HUES48 (cell line): ENCODE results near the gene POLR2M.

Experiments
- H3K27ac ChIP-seq: one replicate; pipeline ENCODE4 v1.7.0; 2013; ENCODE audit warnings: low read depth, low read length, inconsistent platforms
- H3K27me3 ChIP-seq: 2 replicates; pipeline ENCODE4 v1.6.1; 2013; ENCODE audit warnings: mild to moderate bottlenecking, low read length; ENCODE audit not compliant: control insufficient read depth, insufficient read depth
- H3K36me3 ChIP-seq: 2 replicates; pipeline ENCODE4 v1.6.1; 2013; ENCODE audit warnings: low read length; ENCODE audit not compliant: control insufficient read depth, insufficient read depth
- H3K4me1 ChIP-seq: 2 replicates; pipeline ENCODE4 v1.6.1; 2013; ENCODE audit warnings: mild to moderate bottlenecking, low read length; ENCODE audit not compliant: control insufficient read depth, insufficient read depth
- H3K4me3 ChIP-seq: 2 replicates; pipeline ENCODE4 v1.5.1; 2013; ENCODE audit warnings: mild to moderate bottlenecking, low read depth, low read length
- H3K9ac ChIP-seq: 2 replicates; pipeline ENCODE4 v1.6.1; 2013; ENCODE audit warnings: mild to moderate bottlenecking, low read depth, low read length, moderate library complexity
- H3K9me3 ChIP-seq: 2 replicates; pipeline ENCODE4 v1.6.1; 2013; ENCODE audit warnings: low read length; ENCODE audit not compliant: control insufficient read depth, insufficient read depth

POLR2M gene

GRCh38 chr15:57758560-57758959 lies 52.0 kb downstream of the POLR2M start:
- H3K4me3 ChIP-seq = no peak overlapping the region
- no peaks in the 10 kb centered on the region for H3K9me3 ChIP-seq
- no peaks in the 10 kb centered on the region for H3K27me3 ChIP-seq
- H3K4me1 ChIP-seq = no peaks in the 10 kb centered on the region
- no peak overlapping the region for H3K9ac ChIP-seq
- no peak overlapping the region for H3K27ac ChIP-seq
- H3K36me3 ChIP-seq = no peaks in the 10 kb centered on the region

GRCh38 chr15:57761562-57761961 lies 55.0 kb downstream of the POLR2M start:
- Histone ChIP-seq H3K4me3 (no peak overlapping the region), H3K9ac (no peak overlapping the region), H3K36me3 (no peaks in the 10 kb centered on the region), H3K27ac (no peak overlapping the region), H3K9me3 (no peaks in the 10 kb centered on the region), H3K27me3 (no peaks in the 10 kb centered on the region), H3K4me1 (no peaks in the 10 kb centered on the region)

GRCh38 chr15:57762302-57762701 lies 55.8 kb downstream of the POLR2M start:
- Histone ChIP-seq H3K9me3 (no peaks in the 10 kb centered on the region), H3K9ac (no peak overlapping the region), H3K27me3 (no peaks in the 10 kb centered on the region), H3K36me3 (no peaks in the 10 kb centered on the region), H3K4me3 (no peak overlapping the region), H3K4me1 (no peaks in the 10 kb centered on the region), H3K27ac (no peak overlapping the region)

GRCh38 chr15:57763176-57763964 lies 56.9 kb downstream of the POLR2M start:
- H3K9ac ChIP-seq = no peak overlapping the region
- H3K4me1 ChIP-seq = no peaks in the 10 kb centered on the region
- H3K36me3 ChIP-seq = no peaks in the 10 kb centered on the region
- no peak overlapping the region for H3K27ac ChIP-seq
- H3K27me3 ChIP-seq = no peaks in the 10 kb centered on the region
- H3K4me3 ChIP-seq = no peak overlapping the region
- no peaks in the 10 kb centered on the region for H3K9me3 ChIP-seq
